Thoracic aorta (tissue), 2 donors: ENCODE data around the gene CFAP43. TPM values are rescaled to one million over a fixed set of nuclear protein-coding genes. Genes with fewer than 3 reads are reported as not detected.
A peak's percentile ranks its signal among the peaks of the same experiment; 100 is the strongest.

Experiments used
- ATAC-seq: fragments of 150-250 bp; one replicate; pipeline ENCODE4 v1.8.0; 2017; ENCODE audit warnings: low read depth; ENCODE audit not compliant: insufficient number of reproducible peaks, low FRiP score
- DNase-seq: peaks from one replicate; pipeline ENCODE4 v3.0.0-alpha.2; 2020; ENCODE audit warnings: low spot score
- H3K27ac ChIP-seq, 2 donors: fragments of 200-600 bp; sonication (generic); 1 replicate in 1 of 2; 2 replicates in 1 of 2; pipeline ENCODE4 v1.5.1; 2016; ENCODE audit warnings: mild to moderate bottlenecking in 2 of 2, moderate library complexity in 2 of 2
- H3K27me3 ChIP-seq: fragments of 200-600 bp; sonication (generic); replicated peaks from 2 replicates; pipeline ENCODE4 v1.6.0; 2016; ENCODE audit warnings: mild to moderate bottlenecking; ENCODE audit not compliant: insufficient read depth
- H3K36me3 ChIP-seq: fragments of 200-600 bp; sonication (generic); one replicate; pipeline ENCODE4 v1.5.1; 2016
- H3K4me1 ChIP-seq, 2 donors: fragments of 200-600 bp; sonication (generic); 1 replicate in 1 of 2; 2 replicates in 1 of 2; pipeline versions ENCODE4 v1.5.1 to v1.6.0; 2016; ENCODE audit warnings: low read depth in 2 of 2, mild to moderate bottlenecking in 1 of 2; ENCODE audit not compliant: control insufficient read depth in 1 of 2
- H3K4me3 ChIP-seq: fragments of 200-600 bp; sonication (generic); 2 replicates; pipeline ENCODE4 v1.5.1; 2016; ENCODE audit warnings: mild to moderate bottlenecking
- H3K9me3 ChIP-seq: fragments of 200-600 bp; sonication (generic); 2 replicates; pipeline ENCODE4 v1.5.1; 2016
- CTCF ChIP-seq: fragments of 200-600 bp; sonication (generic); IDR thresholded peaks from one replicate; pipeline ENCODE4 v1.5.1; 2019; ENCODE audit warnings: antibody characterized with exemption
- total RNA-seq, 2 donors: library from RNA; depleted of rRNA; stranded (reverse); fragments of >200 nt; gene quantifications; one replicate each; pipeline versions ENCODE4 v1.1.0 to v1.2.3, GENCODE V29; 2016

The CFAP43 gene
- total RNA-seq, 2 donors from 2014 or later, result 0.85 TPM; not detected in 1

GRCh38 chr10:104268713-104269645, 36.8 kb upstream of the CFAP43 start, which contains the start of gene GSTO2:
Gene GSTO2, plus strand, starts transcription at chr10:104269184. Its CDS starts 5,732 bp downstream, at chr10:104274916.
- Histone ChIP-seq H3K27me3 (no peaks in the 10 kb centered on the region), H3K4me3 (peak within 1 kb of the TSS; percentile 90), H3K9me3 (no peaks in the 10 kb centered on the region), H3K27ac (peak within 1 kb of the TSS; percentile 73 to 91), H3K4me1 (peaks cover 10 to 13% of the 10 kb centered on the region in 2 donors), H3K36me3 (peaks cover 9% of the 10 kb centered on the region)
- DNase-seq (peak; percentile 96), ATAC-seq (peak; percentile 99)
- no peak for TF ChIP-seq CTCF

- DNase-seq (no peak), ATAC-seq (no peak)
- Histone ChIP-seq H3K4me1 (peaks cover 10 to 13% of the 10 kb centered on the region in 2 donors), H3K27ac (peak overlapping the region; percentile 73 to 91), H3K9me3 (no peaks in the 10 kb centered on the region), H3K27me3 (no peaks in the 10 kb centered on the region), H3K36me3 (peaks cover 9% of the 10 kb centered on the region), H3K4me3 (peak overlapping the region; percentile 90)
- TF ChIP-seq CTCF, result no peak
Observed at GRCh38 chr10:104268405-104268712, 36.2 kb upstream of the CFAP43 start.

GRCh38 chr10:104267721-104268404, 35.7 kb upstream of the CFAP43 start:
- no peak for TF ChIP-seq CTCF
- Histone ChIP-seq H3K27me3 (no peaks in the 10 kb centered on the region), H3K36me3 (peaks cover 9% of the 10 kb centered on the region), H3K9me3 (no peaks in the 10 kb centered on the region), H3K27ac (peak overlapping the region; percentile 73 to 91), H3K4me1 (peaks cover 10 to 13% of the 10 kb centered on the region in 2 donors), H3K4me3 (peak overlapping the region; percentile 90)
- no peak for ATAC-seq
- no peak for DNase-seq

- no peak for ATAC-seq
- Histone ChIP-seq H3K9me3 (no peaks in the 10 kb centered on the region), H3K27me3 (no peaks in the 10 kb centered on the region), H3K36me3 (peaks cover 9% of the 10 kb centered on the region), H3K4me1 (peaks cover 21 to 29% of the 10 kb centered on the region in 2 donors), H3K4me3 (no peak overlapping the region), H3K27ac (no peak overlapping the region)
- no peak for DNase-seq
- no peak for TF ChIP-seq CTCF
Observed at GRCh38 chr10:104264783-104265182, 32.6 kb upstream of the CFAP43 start.

GRCh38 chr10:104262055-104262454, 29.9 kb upstream of the CFAP43 start:
- Histone ChIP-seq H3K36me3 (peaks cover 10% of the 10 kb centered on the region), H3K9me3 (no peaks in the 10 kb centered on the region), H3K4me1 (peaks cover 11 to 34% of the 10 kb centered on the region in 2 donors), H3K27me3 (no peaks in the 10 kb centered on the region), H3K27ac (no peak overlapping the region), H3K4me3 (no peak overlapping the region)
- TF ChIP-seq CTCF, result no peak
- DNase-seq (no peak), ATAC-seq (no peak)
